CD4-positive, alpha-beta T cell (primary cell): Measurements from ENCODE around the gene ANKS1B. TPM values are rescaled to one million over a fixed set of nuclear protein-coding genes. Genes with fewer than 3 reads are reported as not detected.

Source experiments
- ATAC-seq: fragments of 200-7000 bp; cut with Tn5 transposase; one replicate; pipeline ENCODE4 v1.10.0; 2022; ENCODE audit warnings: mild to moderate bottlenecking; ENCODE audit not compliant: poor library complexity
- CTCF ChIA-PET: fragments of 350-600 bp; sonication (Branson Sonifier 250); formaldehyde crosslinking; loops from one replicate; lab custom pipeline; 2021; ENCODE audit warnings: antibody characterized with exemption, inconsistent platforms; lab: Charles Lee
- POLR2A ChIA-PET: fragments of 350-600 bp; sonication (Branson Sonifier 250); formaldehyde crosslinking; loops from one replicate; lab custom pipeline; 2021; ENCODE audit warnings: antibody characterized with exemption, inconsistent platforms; lab: Charles Lee
- DNase-seq, 14 experiments: peaks; one replicate each; pipeline ENCODE4 v3.0.0-alpha.2; 2013 to 2020; ENCODE audit warnings: mixed read lengths in 2 of 14
- H3K27ac ChIP-seq, 2 donors: one replicate each; pipeline versions ENCODE4 v1.5.1 to v1.7.0; 2013; ENCODE audit warnings: low read length in 2 of 2, low read depth in 1 of 2, mild to moderate bottlenecking in 1 of 2
- H3K27me3 ChIP-seq, 2 experiments: 1 replicate in 1 of 2; 2 replicates in 1 of 2; pipeline versions ENCODE4 v1.6.1 to v1.7.0; 2013; ENCODE audit warnings: low read length in 2 of 2, control low read depth in 1 of 2, mild to moderate bottlenecking in 1 of 2, moderate library complexity in 1 of 2; ENCODE audit not compliant: insufficient read depth in 2 of 2, control insufficient read depth in 1 of 2
- H3K36me3 ChIP-seq: one replicate; pipeline ENCODE4 v1.6.1; 2013; ENCODE audit warnings: low read length, control low read depth; ENCODE audit not compliant: insufficient read depth
- H3K4me1 ChIP-seq: one replicate; pipeline ENCODE4 v1.6.1; 2013; ENCODE audit warnings: low read length, control low read depth; ENCODE audit not compliant: insufficient read depth
- H3K4me3 ChIP-seq: one replicate; pipeline ENCODE4 v1.5.1; 2013; ENCODE audit warnings: mild to moderate bottlenecking, low read length, moderate library complexity
- H3K9me3 ChIP-seq, 2 experiments: 1 replicate in 1 of 2; 2 replicates in 1 of 2; pipeline versions ENCODE4 v1.6.1 to v1.7.0; 2013; ENCODE audit warnings: low read length in 2 of 2, mild to moderate bottlenecking in 2 of 2, control low read depth in 1 of 2, moderate library complexity in 1 of 2; ENCODE audit not compliant: control insufficient read depth in 1 of 2, insufficient read depth in 1 of 2
- H3K27ac Mint-ChIP-seq: one replicate; pipeline ENCODE4 v1.8.0; 2020; ENCODE audit warnings: mixed read lengths
- H3K27me3 Mint-ChIP-seq: one replicate; pipeline ENCODE4 v1.8.0; 2021; ENCODE audit warnings: mixed read lengths
- H3K36me3 Mint-ChIP-seq: one replicate; pipeline ENCODE4 v1.8.0; 2021; ENCODE audit warnings: low read depth, mixed read lengths
- H3K4me1 Mint-ChIP-seq: one replicate; pipeline ENCODE4 v1.8.0; 2021; ENCODE audit warnings: low read depth, mixed read lengths
- H3K4me3 Mint-ChIP-seq: one replicate; pipeline ENCODE4 v1.8.0; 2020; ENCODE audit warnings: mild to moderate bottlenecking, mixed read lengths
- H3K9me3 Mint-ChIP-seq: one replicate; pipeline ENCODE4 v1.8.0; 2020; ENCODE audit warnings: mixed read lengths
- intact Hi-C, 2 experiments: fragments of 100-400 bp; cut with DNase I in 1 of 2; cut with micrococcal nuclease in 1 of 2; formaldehyde crosslinking; loops; one replicate each; pipeline versions ENCODE4 v1.15.1 to v1.9.0; 2023 to 2025; cut with DNase I, micrococcal nuclease
- total RNA-seq, 174 experiments: library from RNA in 2 of 174; stranded (reverse) in 2 of 174; gene quantifications; one replicate each; pipeline ENCODE4 v1.2.3 and lab custom pipeline; 2021 to 2026
- TF ChIP-seq, protein P1 (sequence below): fragments of 200-600 bp; IDR thresholded peaks from one replicate; pipeline ENCODE4 v1.8.0; 2022; ENCODE audit warnings: antibody characterized with exemption, mild to moderate bottlenecking

Gene ANKS1B
- total RNA-seq, 2 experiments from 2014 or later, result 0.16 to 1.1 TPM

GRCh38 chr12:99079811-99080210, 904.9 kb downstream of the ANKS1B start:
- POLR2A ChIA-PET, result no interaction called here
- ATAC-seq (no peak), DNase-seq (no peak)
- no peaks in the 10 kb centered on the region for H3K27me3 ChIP-seq
- Mint-ChIP-seq H3K27ac (no peak overlapping the region), H3K36me3 (no peaks in the 10 kb centered on the region), H3K9me3 (no peaks in the 10 kb centered on the region), H3K27me3 (no peaks in the 10 kb centered on the region), H3K4me1 (no peaks in the 10 kb centered on the region), H3K4me3 (no peak overlapping the region)
- TF ChIP-seq, protein P1, sequence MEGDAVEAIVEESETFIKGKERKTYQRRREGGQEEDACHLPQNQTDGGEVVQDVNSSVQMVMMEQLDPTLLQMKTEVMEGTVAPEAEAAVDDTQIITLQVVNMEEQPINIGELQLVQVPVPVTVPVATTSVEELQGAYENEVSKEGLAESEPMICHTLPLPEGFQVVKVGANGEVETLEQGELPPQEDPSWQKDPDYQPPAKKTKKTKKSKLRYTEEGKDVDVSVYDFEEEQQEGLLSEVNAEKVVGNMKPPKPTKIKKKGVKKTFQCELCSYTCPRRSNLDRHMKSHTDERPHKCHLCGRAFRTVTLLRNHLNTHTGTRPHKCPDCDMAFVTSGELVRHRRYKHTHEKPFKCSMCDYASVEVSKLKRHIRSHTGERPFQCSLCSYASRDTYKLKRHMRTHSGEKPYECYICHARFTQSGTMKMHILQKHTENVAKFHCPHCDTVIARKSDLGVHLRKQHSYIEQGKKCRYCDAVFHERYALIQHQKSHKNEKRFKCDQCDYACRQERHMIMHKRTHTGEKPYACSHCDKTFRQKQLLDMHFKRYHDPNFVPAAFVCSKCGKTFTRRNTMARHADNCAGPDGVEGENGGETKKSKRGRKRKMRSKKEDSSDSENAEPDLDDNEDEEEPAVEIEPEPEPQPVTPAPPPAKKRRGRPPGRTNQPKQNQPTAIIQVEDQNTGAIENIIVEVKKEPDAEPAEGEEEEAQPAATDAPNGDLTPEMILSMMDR, result no peak
- H3K27ac ChIP-seq, result no peak overlapping the region
- H3K4me3 ChIP-seq, result no peak overlapping the region
- H3K9me3 ChIP-seq, result no peaks in the 10 kb centered on the region
- CTCF ChIA-PET, result no interaction called here
- intact Hi-C loops, result no loop called here
- no peaks in the 10 kb centered on the region for H3K36me3 ChIP-seq
- no peaks in the 10 kb centered on the region for H3K4me1 ChIP-seq

- intact Hi-C loops, result no loop called here
- TF ChIP-seq, protein P1, result no peak
- Mint-ChIP-seq H3K4me1 (no peaks in the 10 kb centered on the region), H3K27ac (no peak overlapping the region), H3K9me3 (peaks cover 2% of the 10 kb centered on the region), H3K36me3 (no peaks in the 10 kb centered on the region), H3K4me3 (no peak overlapping the region), H3K27me3 (no peaks in the 10 kb centered on the region)
- POLR2A ChIA-PET, result no interaction called here
- Histone ChIP-seq H3K4me3 (no peak overlapping the region), H3K27ac (no peak overlapping the region), H3K4me1 (no peaks in the 10 kb centered on the region), H3K9me3 (no peaks in the 10 kb centered on the region), H3K36me3 (no peaks in the 10 kb centered on the region), H3K27me3 (no peaks in the 10 kb centered on the region)
- DNase-seq (no peak), ATAC-seq (no peak)
- CTCF ChIA-PET, result no interaction called here
Observed at GRCh38 chr12:99068993-99069747, 915.6 kb downstream of the ANKS1B start.

DNA sequence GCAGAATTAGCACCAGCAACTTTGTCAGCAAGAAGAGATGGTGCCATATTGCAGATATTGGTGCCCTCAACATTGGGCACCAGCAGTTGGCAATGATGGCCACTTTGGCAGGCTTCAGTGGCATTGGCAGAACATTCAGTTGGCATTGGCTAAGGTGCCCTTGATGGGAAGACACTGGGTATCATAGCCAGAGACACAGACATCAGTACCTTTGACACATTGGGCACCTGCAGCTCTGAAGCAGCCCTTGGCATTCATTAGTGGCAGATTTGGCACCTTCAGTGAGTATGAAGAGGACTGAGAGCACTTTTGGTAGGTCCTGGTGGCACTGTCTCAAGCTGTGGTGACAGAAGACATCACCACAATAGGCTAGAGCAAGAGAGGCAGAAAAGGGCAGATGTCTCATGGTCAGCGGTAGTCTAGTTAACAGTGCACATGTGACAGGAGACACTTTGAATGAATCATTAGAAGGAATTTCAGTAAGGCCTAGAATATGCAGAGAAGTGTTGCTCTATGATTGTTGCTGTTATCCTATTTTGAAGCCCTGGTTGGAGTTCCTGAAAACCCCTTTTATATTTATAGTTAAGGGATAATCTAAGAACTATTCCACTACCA, 917.5 kb downstream of the ANKS1B start:
- no peaks in the 10 kb centered on the region for H3K27me3 ChIP-seq
- no peaks in the 10 kb centered on the region for H3K9me3 ChIP-seq
- Mint-ChIP-seq H3K9me3 (peaks cover 2% of the 10 kb centered on the region), H3K27me3 (no peaks in the 10 kb centered on the region), H3K36me3 (no peaks in the 10 kb centered on the region), H3K4me1 (no peaks in the 10 kb centered on the region), H3K27ac (no peak overlapping the region), H3K4me3 (no peak overlapping the region)
- ATAC-seq (no peak), DNase-seq (no peak)
- H3K36me3 ChIP-seq, result no peaks in the 10 kb centered on the region
- H3K4me3 ChIP-seq, result no peak overlapping the region
- no peak overlapping the region for H3K27ac ChIP-seq
- intact Hi-C loops, result no loop called here
- no peaks in the 10 kb centered on the region for H3K4me1 ChIP-seq
- POLR2A ChIA-PET, result no interaction called here
- CTCF ChIA-PET, result no interaction called here
- TF ChIP-seq, protein P1, result no peak
